Adipose tissue (tissue), 3 donors: ENCODE data around the gene PCSK6. TPM values are rescaled to one million over a fixed set of nuclear protein-coding genes. Genes with fewer than 3 reads are reported as not detected.

ENCODE experiments used
- H3K27ac ChIP-seq: one replicate; pipeline ENCODE4 v1.5.1; 2013; ENCODE audit warnings: low read depth, low read length
- WGBS, 3 donors: extraction: QIAGEN DNeasy Blood & Tissue Kit; methylation state at CpG; one replicate each; pipeline ENCODE4 v1.1.7; 2013; 5-methylcytosine and 5-hydroxymethylcytosine counted together
- polyA plus RNA-seq, 3 donors: library from polyadenylated mRNA; stranded (reverse); fragments of 200-250 nt; gene quantifications; one replicate each; pipeline ENCODE4 v1.2.3, GENCODE V29; 2013
- donor health status: healthy with polysubstance abuse.
- donor health status: Bipolar disorder and iron deficiency.
- donor health status: healthy.

Gene PCSK6
- polyA plus RNA-seq, 3 donors, result 1.5 to 13.2 (median 3.4) TPM

DNA sequence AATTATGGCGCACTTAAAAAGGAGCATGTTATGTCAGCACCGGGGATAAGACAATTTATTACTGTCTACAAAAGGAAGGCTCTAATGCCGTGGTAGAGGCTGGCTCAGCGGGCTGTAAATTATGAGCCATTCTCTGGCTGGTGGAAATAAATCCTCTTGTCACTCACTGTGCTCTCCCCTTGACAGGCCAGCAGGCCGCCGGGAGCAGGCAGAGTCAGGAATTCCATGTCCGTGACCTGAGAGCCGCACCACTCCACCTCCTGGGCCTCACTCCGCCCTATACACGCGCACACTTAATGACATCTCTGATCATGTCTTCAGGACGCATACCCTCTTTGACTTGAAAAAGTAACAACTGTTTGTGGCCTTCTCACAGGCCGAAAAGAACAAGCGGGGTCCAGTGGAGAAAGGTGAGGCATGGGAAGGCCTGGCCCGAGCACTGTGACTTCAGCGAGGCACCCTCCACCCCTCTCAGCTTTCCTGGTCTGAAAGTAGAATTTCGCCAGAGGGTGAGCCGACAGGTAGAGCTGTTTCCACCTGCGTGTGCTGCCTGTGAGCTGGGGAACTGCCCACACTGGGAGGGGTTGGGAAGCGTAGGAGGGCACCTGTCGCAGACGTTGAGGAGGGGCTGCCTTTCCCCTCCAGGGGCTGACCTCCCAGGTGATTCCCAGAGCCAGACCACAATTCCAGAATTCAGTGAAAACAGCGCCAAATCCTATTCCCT lies 13.2 kb upstream of the PCSK6 start:
- 89 to 90% (median 89%) methylated on average over 23 of the region's 23 CpGs for WGBS, 3 donors
- H3K27ac ChIP-seq, result no peak overlapping the region

DNA sequence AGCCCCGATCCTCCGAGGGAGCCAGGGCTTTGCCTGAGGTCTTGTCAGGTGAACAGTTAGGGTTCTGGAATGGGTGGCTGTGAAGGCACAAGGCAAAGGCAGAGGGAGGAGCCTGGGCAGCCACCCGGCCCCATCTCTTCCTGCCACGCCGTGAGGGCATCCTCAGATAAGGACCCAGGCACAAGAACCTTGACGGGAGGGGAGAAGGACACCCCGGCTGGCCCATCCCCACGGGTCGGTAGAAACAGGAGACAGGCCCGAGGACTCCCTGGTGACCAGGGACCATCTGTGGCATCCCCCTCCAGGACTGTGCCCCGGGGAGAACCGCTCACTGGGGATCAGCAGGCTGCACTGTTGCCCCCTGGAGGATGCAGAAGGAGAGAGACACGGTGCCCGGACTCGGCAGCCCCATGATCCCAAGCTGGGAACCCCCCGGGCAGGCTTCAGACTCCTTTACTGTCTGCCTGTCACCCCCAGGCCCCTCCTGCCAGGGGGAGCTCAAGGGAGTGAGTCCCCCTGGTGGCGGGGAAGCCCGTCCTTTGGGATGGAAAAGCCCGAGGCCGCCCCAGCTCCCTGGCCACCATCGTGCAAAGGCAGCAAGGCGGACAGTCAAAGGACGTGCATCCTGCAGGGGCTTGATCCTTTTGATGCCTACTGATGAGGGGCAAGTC lies 12.3 kb upstream of the PCSK6 start:
- H3K27ac ChIP-seq, result no peak overlapping the region
- 24 to 44% (median 28%) methylated on average over 23 of the region's 23 CpGs for WGBS, 3 donors

DNA sequence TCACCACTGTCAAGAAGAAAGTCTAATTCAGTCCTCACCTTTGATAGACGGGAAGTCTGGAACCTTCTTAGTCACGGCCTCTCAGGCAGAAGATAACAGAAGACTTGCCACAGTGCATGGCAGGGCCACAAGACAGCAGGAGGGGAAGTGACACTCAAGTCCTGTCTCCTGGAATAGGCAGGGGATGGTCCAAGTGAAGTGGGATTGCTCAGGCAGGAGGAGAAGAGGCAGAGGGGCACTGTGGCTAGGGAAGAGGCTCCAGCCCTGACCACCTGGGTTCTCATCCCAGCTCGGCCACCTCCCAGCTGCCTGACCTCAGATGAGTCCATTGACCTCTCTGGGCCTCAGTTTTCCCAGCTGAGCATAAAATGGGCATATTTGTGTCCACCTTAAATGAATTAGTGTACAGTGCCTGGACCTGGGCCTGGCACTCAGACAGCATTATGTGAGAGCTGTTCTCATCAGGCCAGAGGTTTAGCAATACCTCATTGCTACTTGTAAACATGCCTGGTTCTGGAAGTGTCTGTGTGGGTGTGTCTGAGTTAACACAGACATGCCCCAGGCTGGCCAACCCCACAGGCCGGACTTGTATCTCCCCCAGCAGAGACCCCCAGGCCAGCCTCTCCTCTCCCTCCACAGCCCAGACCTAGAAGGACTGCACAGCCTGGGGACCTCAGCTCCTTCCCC lies 11.5 kb upstream of the PCSK6 start:
- no peak overlapping the region for H3K27ac ChIP-seq
- 54 to 76% (median 71%) methylated on average over 4 of the region's 4 CpGs for WGBS, 3 donors

DNA sequence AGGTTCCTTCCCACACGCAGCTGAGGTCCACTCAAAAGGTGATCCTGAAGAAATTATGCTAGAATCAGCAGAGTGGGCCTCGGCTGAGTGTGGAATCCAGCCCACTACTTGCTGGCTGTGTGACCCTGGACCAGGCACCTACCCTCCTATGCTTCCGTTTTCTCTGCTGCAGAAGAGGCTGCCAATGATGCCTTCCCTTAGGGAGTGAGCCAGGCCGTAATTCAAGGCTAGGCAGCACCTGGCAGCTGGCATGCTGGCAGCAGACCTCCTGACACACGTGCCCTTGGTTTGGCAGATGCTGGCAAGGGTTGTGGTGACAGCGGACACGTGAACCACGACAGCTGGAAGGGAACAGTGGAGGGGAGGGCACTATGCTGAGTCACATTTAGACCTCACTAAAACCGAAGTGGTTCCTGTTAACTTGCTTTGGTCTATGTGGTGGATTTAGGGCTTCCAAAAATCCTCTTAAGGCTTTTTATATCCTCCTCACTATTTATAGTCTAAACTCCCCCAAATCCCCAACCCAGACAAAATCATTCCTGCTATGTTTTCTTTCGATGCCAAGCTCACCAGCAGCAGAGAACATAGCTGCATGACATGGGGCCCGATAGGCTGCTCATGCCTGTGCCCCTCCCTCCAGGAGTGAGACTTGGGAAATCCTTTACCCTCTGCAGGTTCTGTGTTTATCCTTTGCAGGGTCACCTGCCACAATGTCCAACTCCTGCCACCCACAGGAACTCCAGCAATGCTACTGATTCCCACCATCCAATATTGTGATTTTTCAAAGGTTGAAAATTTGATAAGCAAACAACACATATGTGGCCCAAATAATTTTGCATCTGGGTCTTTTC lies 10.6 kb upstream of the PCSK6 start:
- H3K27ac ChIP-seq, result no peak overlapping the region
- 20 to 49% (median 41%) methylated on average over 11 of the region's 11 CpGs for WGBS, 3 donors

DNA sequence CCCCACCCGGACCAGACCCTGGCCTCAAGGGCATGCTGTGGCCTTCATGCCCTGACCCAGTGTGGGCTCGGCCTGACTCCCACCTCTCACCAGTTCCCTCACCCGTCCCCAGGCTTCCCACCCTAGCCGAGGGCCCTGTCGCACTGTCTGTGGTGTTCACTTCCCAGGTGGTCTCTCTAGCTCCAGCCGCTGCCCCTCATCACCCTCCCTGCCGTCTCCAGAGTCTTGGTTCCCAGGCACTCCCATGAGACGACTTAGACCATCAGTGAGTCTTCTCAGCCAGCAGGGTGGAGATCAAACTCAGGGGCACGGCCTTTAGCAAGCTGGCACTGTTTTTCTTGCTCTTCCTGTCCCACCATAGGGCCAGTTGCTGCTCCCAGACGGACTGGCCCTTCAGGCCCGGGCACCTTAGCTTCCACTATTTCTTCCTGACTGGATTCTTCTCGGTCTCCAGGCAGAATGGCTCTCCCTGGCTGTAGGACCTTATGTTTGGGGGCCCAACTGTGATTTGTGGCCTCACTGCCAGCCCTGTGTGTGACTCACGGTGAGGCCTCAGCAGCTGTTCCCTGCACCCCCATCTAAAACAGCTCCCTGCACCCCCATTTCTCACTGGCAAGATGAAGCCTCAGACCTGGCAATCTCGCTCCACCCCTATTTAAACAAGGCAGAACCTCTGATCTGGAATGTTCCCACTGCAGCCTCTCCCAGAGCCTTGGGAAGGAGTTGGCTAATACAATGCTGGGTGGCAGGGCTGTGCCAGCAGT lies 9.4 kb upstream of the PCSK6 start:
- 84 to 85% (median 84%) methylated on average over 14 of the region's 14 CpGs for WGBS, 3 donors
- no peak overlapping the region for H3K27ac ChIP-seq

DNA sequence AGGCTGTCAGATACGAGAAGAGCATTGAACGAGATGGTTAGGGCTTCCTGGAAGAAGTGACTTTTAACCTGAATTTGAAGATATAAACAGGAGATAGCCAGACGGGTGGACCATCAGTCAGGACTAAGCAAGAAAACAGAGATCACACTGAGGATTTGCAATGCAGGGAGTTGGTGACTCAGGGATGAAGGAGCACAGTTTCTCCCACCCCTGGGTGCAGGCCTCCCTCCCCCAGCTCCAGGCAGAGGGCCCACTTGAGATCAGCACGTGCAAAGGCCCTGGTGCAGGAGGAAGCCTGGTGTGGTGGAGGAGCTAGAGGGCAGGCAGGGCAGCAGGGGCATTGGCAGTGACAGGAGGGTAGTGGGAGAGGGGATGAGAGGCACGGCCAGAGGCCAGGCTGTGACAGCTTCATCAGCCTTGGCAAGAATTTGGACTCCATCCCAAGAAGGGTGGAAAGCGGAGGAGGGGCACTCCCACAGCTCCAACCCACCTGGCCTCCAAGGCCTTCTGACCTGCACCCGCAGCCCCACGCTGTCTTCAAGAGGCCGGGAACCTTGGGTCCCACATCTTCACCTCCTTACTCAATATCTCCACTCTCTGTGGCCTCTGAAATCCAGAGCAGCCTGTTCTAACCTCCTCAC lies 8.7 kb upstream of the PCSK6 start:
- 87 to 90% (median 89%) methylated on average over 9 of the region's 9 CpGs for WGBS, 3 donors
- H3K27ac ChIP-seq, result no peak overlapping the region

DNA sequence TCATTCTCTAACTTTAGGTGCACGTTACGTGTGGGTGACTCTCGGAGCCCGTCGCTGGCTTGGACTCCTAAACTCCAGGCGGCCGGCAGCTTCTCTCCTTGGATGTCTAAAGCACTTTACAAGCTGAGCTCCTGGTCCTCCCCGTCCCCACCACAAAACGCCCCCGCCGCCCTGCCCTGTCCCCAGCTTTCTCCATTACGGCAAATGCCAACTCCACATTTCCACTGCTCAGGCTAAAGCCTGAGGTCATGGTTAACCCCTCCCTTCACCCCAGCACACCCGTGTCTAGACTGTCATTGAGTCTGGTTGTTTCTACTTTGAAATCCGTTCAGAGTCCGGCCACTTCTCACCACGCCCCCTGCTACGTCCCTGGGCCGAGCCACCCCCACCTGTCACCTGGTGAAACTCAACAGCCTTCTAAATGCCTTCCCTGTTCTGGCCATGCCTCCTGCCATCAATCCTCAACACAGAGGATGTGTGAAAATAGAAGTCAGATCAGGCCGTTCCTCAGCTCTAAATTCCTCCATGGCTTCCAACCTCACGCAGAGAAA lies 8.1 kb upstream of the PCSK6 start:
- WGBS, 3 donors, result 67 to 82% (median 81%) methylated on average over 20 of the region's 20 CpGs
- no peak overlapping the region for H3K27ac ChIP-seq

DNA sequence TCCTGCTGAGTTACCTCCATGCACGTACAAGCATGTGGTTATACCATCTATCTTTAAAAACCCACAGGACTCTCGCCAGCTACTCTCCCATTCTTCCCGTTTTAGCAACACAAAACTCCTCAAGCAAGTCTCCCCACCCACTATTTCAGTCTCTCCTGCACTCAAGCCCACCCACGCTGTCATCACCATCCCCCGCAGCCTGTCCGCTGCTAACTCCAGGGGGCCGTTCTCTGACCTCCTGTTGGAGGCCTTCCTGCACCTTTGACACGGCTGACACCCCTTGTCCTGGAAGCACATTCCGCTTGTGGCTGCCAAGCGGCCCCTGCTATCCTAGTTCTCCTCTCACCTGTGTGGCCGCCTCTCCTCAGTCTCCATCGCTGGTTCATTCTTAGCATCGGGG lies 7.5 kb upstream of the PCSK6 start:
- 77 to 88% (median 79%) methylated on average over 13 of the region's 13 CpGs for WGBS, 3 donors

DNA sequence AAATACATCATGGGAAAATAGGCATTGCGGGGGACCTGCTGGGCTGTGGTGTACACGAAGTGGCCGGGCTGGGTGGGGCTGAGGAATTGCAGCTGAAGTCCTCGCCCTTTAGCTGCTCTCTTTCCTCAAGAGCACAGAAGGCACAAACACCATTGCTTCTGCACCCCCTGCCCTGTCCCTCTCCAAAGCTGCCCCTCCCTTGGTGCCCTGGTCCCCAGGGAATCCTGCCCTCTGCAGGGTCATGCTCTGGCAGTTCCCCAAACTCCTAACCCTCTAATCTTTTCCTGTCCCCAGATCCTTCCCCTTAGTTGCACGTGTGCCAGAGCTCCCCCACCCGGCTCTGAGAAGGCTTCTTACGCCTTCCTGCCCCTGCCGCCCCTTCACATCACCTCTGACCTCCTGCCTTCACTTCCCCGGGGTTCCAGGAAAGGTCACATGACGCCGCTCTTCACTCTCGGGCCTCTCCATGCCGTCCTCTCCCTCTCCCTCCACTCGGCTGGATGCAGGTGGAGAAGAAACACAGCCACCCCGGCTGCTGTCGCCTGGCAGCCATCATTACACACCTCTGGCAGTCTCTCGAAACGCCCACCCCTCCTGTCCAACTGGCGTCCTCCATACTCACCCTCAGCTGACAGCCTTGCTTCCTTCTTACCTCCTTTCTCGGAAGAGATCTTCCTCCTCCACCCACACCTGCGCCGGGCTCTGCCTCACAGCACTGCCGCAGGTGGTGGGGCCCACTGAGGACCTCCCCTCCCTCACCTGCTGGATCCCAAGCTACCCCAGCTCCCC lies 6.9 kb upstream of the PCSK6 start:
- 26 to 53% (median 28%) methylated on average over 23 of the region's 23 CpGs for WGBS, 3 donors
- no peak overlapping the region for H3K27ac ChIP-seq

More for the DNA sequence above, 7.5 kb upstream of the PCSK6 start:
- H3K27ac ChIP-seq, result no peak overlapping the region

DNA sequence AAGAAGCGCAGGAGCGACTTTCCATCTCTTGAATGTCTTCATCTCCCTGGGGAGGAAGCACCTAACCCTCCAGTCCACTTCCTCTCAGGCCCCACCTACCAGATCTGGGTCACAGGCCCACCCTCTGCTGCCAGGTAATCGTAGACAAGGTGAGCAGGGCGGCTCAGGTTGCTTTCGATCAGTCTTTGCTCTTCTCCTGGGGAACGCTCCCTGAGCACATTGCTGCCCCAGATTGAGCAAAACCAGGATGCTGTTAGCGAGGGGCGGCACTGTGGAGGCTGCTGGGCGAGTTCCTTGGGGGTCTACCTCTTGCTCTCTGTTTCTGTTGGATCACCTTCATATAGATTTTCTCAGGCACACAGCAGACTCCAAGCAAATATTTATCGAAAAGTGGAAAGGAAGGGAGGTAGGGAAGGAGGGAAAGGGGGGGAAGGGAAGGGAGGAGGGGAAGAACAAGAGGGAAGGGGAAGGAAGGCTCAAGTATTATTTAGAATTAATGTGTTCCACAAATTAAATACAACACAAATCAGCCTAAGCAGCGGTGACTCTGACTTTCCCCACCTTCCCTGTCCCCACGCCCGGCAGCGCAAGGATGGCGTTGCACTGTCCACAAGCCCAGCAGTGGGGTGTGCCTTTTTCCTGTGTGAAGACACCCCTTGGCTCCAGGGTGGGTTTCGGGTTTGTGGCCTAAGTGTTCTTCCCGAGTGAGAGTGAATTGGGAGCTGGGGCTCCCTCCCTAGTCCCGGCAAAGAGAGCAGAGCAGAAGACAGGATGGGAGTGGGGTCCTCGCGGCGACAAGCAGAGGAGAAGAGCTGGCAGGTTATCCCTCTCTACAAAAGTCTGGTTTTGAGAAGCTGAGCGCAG lies 6.1 kb upstream of the PCSK6 start:
- no peak overlapping the region for H3K27ac ChIP-seq
- WGBS, 3 donors, result 62 to 67% (median 67%) methylated on average over 22 of the region's 22 CpGs

DNA sequence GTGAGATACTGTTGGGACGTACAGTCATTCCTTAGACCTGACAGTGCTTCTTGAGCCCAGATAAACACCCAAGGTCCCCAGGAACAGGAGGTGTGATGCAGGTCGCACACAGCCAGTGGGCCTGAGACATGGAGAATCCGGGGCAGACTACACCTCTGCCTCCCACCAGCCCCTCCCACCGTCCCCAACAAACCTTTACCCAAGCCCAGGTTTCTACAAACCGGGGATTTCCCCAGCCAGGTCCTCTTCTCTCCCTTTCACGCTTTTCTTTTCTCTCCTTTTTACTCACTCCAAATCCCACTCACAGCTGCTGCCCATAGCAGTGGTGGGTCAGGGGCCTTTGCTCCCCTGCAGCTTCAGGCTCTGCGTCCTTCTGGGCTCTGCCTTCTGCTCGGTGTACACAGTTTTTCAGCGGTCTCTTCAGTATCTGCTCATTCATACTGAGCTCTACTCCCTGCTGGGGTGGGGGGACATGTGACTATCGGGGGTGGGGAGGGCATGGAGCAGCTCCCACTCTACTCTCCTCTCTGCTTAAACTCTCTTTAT lies 4.8 kb upstream of the PCSK6 start:
- WGBS, 3 donors, result 70 to 80% (median 77%) methylated on average over 10 of the region's 10 CpGs
- no peak overlapping the region for H3K27ac ChIP-seq

DNA sequence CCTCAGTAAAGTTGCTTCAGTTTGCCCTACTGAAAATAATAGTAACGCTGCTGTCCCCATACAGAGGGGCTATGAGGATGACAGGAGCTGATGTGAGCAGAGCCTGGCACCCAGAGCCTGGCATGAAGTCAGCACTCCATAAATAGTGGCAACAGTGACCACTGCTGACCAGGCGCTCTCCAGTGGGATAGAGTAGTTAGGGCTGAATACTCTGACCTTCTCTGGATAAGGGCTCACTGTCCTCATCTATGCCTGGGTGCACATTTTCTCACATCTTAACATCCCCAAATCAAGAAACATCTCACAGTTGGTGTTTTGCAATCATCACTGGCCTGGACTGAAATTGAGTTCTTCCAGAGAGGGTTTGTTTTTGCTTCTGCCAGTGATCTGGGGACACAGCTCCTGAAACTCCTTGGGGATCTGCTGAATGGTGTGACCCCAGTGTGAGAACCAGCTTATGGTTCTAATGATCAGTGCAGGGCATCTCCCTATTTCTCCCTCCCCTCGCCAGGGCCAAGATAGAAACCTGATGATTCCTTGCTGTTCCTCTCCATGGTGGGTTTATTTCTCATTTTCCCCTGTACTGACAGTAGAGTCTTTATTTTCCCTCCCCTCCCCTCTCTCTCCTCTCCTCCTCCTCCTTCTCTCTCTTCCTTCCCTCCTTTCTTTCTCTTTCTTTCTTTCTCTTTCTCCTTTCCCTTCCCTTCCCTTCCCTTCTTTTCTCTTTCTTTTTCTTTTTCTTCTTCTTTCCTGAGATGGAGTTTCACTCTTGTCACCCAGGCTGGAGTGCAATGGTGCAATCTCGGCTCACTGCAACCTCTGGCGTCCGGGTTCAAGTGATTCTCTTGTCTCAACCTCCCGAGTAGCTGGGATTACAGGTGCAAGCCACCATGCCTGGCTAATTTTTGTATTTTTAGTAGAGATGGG lies 3.5 kb upstream of the PCSK6 start:
- no peak overlapping the region for H3K27ac ChIP-seq
- WGBS, 3 donors, result 89 to 91% (median 90%) methylated on average over 7 of the region's 7 CpGs

DNA sequence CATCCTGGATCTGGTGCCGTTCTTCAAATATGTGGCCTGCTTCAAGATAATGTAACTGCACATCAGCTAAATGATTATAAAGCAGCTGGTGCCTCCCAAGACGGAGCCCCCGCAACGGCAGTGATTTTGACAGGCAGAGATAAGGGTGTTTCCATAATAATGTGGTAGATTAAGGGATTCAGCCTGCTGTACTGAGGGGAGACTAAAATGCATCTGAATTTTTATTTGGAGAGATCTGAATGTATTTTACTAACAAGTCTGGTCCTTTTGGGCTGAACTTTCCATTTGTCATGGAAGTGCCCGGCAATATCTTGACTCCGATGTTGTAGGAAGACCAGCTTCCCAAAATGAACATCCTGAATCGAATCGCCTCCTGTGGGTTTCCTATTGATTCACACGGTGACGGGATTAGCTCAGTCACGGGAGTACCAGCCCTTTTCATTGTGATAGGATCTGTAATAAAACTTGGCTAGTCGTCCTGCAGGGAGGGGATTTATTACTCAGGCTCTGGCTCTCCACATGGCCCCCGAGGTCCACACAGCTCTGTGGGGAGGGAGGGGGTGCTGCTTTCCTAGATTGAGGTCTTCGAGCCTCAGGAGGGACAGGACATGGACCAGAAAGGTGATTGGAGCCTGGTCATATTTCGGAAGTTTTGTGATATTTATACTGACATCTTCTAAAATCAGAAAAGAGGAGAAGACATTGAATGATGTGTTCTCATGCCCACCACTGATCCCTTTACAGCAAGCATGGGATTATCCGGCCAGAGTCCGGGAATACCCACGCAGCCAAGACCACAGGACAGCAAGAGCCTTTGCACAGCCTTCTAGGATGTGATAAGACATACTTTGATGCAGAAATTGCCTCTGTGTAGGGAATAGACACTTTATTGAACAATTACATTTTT lies 2.5 kb upstream of the PCSK6 start:
- H3K27ac ChIP-seq, result no peak overlapping the region
- WGBS, 3 donors, result 73 to 80% (median 78%) methylated on average over 18 of the region's 18 CpGs
